Kidney (tissue), 14 donors: Measurements from ENCODE around the gene RABGAP1. TPM values are rescaled to one million over a fixed set of nuclear protein-coding genes. Genes with fewer than 3 reads are reported as not detected.

Experiments used
- DNase-seq, 5 donors: peaks; one replicate each; pipeline ENCODE4 v3.0.0-alpha.2; 2013 to 2020
- FAIRE-seq: peaks from 2 replicates; lab custom pipeline; 2012; peaks lifted over from hg19 to GRCh38; lab: Jason Lieb, UNC
- H3K27ac ChIP-seq, 2 donors: one replicate each; pipeline ENCODE4 v1.7.0; 2013; ENCODE audit warnings: low read depth in 2 of 2, low read length in 2 of 2, inconsistent platforms in 1 of 2
- H3K27me3 ChIP-seq: one replicate; pipeline ENCODE4 v1.7.1; 2013; ENCODE audit warnings: low read length, inconsistent platforms; ENCODE audit not compliant: control insufficient read depth, insufficient read depth
- H3K36me3 ChIP-seq, 3 donors: one replicate each; pipeline versions ENCODE4 v1.7.0 to v1.7.1; 2013; ENCODE audit warnings: low read length in 3 of 3, control low read depth in 1 of 3, inconsistent platforms in 1 of 3; ENCODE audit not compliant: insufficient read depth in 3 of 3, control insufficient read depth in 2 of 3
- H3K4me1 ChIP-seq, 3 donors: one replicate each; pipeline versions ENCODE4 v1.7.0 to v1.7.1; 2013; ENCODE audit warnings: low read length in 3 of 3, inconsistent platforms in 1 of 3, low read depth in 1 of 3; ENCODE audit not compliant: control insufficient read depth in 2 of 3, insufficient read depth in 2 of 3
- H3K4me3 ChIP-seq, 3 donors: one replicate each; pipeline versions ENCODE4 v1.7.0 to v1.8.1; 2013; ENCODE audit warnings: low read length in 3 of 3, control low read depth in 1 of 3, inconsistent platforms in 1 of 3
- H3K9ac ChIP-seq, 3 donors: one replicate each; pipeline versions ENCODE4 v1.7.0 to v1.7.1; 2013; ENCODE audit warnings: low read length in 3 of 3, control low read depth in 1 of 3, inconsistent platforms in 1 of 3
- H3K9me3 ChIP-seq, 3 donors: one replicate each; pipeline versions ENCODE4 v1.7.0 to v1.7.1; 2013; ENCODE audit warnings: low read length in 3 of 3, control low read depth in 1 of 3, inconsistent platforms in 1 of 3; ENCODE audit not compliant: control insufficient read depth in 2 of 3, insufficient read depth in 1 of 3
- intact Hi-C: fragments of 100-400 bp; cut with DNase I; formaldehyde crosslinking; loops from one replicate; pipeline ENCODE4 v1.11.1; 2022
- polyA plus RNA-seq: library from polyadenylated mRNA; stranded (reverse); fragments of 350-450 nt; fragmentation: Illumina TruSeq; extraction: RNeasy Lipid Tissue Mini Kit (QIAGEN cat#74804); gene quantifications from one replicate; pipeline ENCODE4 v1.2.3, GENCODE V29; 2014; ENCODE audit warnings: low read depth, low replicate concordance; ENCODE audit not compliant: insufficient read depth
- total RNA-seq: library from RNA; stranded (reverse); fragmentation: NEBNext Ultra II Directional; extraction: Animal tissue kit (Norgen Biotek cat#: 25700); gene quantifications from one replicate; pipeline ENCODE4 v1.2.1, GENCODE V29; 2021
- TF ChIP-seq, protein P1 (sequence below): IDR thresholded peaks from 3 replicates; pipeline ENCODE4 v1.5.1; 2012; ENCODE audit warnings: mild to moderate bottlenecking, moderate library complexity, borderline replicate concordance; ENCODE audit not compliant: insufficient read depth; ENCODE audit errors: extremely low read depth
- donor health status: control.
- donor health status: control.
- donor health status: control.
- donor health status: control.
- donor health status: control.
- donor health status: DM: yes; HTN: yes; CAD: no.
- donor health status: Normal renal cell carcinoma (clear cell type).

The RABGAP1 gene
- total and polyA plus RNA-seq, 2 donors from 2014 or later = 13.7 to 61.1 TPM

DNA sequence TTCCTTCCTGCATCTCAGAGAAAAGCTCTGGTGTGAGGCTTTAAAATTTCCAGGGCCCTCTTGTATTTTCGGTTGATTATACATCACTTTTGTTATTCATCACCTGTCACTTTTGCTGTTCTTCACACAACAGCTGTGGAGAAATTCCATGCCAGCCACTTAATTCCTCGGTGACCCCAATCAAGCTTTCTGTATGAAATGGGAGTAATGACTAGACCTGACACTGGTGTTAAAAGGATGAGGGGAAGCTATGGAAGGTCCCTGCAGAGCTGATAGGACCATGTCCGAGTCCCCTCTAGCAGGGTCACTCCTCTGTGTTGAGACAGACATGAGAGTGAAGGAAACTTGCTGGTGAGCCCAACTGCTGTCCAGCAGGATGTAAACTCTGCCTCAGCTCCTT lies 152.3 kb downstream of the RABGAP1 start:
- Histone ChIP-seq H3K9me3 (no peaks in the 10 kb centered on the region), H3K27ac (no peak overlapping the region), H3K36me3 (peaks cover 4 to 30% (median 28%) of the 10 kb centered on the region in 3 donors), H3K4me1 (peaks cover 0 to 16% (median 0%) of the 10 kb centered on the region in 3 donors), H3K27me3 (no peaks in the 10 kb centered on the region), H3K9ac (no peak overlapping the region), H3K4me3 (no peak overlapping the region)
- TF ChIP-seq, protein P1, sequence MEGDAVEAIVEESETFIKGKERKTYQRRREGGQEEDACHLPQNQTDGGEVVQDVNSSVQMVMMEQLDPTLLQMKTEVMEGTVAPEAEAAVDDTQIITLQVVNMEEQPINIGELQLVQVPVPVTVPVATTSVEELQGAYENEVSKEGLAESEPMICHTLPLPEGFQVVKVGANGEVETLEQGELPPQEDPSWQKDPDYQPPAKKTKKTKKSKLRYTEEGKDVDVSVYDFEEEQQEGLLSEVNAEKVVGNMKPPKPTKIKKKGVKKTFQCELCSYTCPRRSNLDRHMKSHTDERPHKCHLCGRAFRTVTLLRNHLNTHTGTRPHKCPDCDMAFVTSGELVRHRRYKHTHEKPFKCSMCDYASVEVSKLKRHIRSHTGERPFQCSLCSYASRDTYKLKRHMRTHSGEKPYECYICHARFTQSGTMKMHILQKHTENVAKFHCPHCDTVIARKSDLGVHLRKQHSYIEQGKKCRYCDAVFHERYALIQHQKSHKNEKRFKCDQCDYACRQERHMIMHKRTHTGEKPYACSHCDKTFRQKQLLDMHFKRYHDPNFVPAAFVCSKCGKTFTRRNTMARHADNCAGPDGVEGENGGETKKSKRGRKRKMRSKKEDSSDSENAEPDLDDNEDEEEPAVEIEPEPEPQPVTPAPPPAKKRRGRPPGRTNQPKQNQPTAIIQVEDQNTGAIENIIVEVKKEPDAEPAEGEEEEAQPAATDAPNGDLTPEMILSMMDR = no peak
- intact Hi-C loops = no loop called here
- FAIRE-seq (no peak), DNase-seq (no peak)

DNA sequence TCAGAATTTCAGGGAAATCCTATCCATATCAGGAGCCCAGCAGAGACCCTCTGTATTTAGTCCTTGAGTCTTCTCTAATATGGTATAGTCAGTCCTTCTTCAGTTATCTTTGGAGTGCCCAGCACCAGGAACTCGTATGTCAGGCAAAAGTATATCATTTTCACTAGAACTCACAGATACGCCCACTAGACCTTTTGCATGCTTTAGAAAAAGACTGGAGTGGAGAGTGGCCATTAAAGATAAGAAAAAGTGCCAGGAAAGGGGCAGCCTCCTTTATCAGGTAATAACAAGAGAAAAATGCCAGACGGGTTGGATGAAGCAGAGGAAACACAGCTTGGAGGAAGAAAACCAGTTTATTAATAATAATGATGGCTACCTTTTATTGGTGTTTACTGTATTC lies 156.2 kb downstream of the RABGAP1 start:
- Histone ChIP-seq H3K4me1 (no peaks in the 10 kb centered on the region), H3K4me3 (no peak overlapping the region), H3K9me3 (no peaks in the 10 kb centered on the region), H3K36me3 (peaks cover 4 to 43% (median 38%) of the 10 kb centered on the region in 3 donors), H3K27me3 (no peaks in the 10 kb centered on the region), H3K9ac (no peak overlapping the region), H3K27ac (no peak overlapping the region)
- DNase-seq = no peak
- FAIRE-seq = no peak
- TF ChIP-seq, protein P1 = no peak
- intact Hi-C loops = no loop called here

DNA sequence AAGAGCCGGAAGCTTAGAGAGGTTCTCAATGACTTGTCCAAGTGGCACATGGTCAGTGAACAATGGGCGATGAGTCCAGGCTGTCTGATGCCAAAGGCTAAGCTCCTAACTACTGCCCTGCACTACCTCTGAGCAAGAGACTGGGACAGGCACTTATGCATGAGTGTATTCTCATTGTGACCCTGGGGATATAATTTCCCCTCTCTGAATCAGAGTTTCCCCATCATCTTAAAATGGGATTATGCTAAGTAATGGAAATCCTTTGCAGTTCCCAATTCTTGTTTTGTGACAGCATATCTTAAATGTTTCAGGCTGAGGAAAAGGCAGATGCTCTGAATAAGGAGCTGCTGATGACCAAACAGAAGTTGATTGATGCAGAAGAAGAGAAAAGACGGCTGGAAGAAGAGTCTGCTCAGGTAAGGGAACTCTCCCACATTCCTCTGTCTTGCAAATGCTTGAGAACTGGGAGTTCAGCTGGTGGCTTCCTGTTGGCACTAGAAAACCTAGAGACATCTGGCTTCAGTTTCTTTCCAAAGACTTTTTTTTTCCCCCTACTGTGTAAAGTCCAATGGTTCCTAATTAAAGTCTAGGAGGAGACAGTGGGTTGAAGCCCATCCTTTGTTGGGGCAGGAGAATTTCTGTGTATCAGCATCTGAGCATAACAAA lies 156.7 kb downstream of the RABGAP1 start:
- TF ChIP-seq, protein P1 = no peak
- no peak overlapping the region for H3K27ac ChIP-seq
- no peak for DNase-seq
- H3K4me3 ChIP-seq = no peak overlapping the region
- H3K9me3 ChIP-seq = no peaks in the 10 kb centered on the region
- no peaks in the 10 kb centered on the region for H3K4me1 ChIP-seq
- intact Hi-C loops = no loop called here
- peaks cover 4 to 49% (median 39%) of the 10 kb centered on the region in 3 donors for H3K36me3 ChIP-seq
- no peak overlapping the region for H3K9ac ChIP-seq
- no peaks in the 10 kb centered on the region for H3K27me3 ChIP-seq
- no peak for FAIRE-seq
